LNCaP clone FGC (cell line): ENCODE data around the gene KPNA6.

ENCODE experiments used
- DNase-seq: peaks from one replicate; pipeline ENCODE4 v3.0.0-alpha.2; 2011; ENCODE audit warnings: low read depth
- H3K4me3 ChIP-seq: 2 replicates; pipeline ENCODE4 v1.5.1; 2011; ENCODE audit warnings: mild to moderate bottlenecking, low read depth, low read length, control low read depth
- CTCF ChIP-seq: IDR thresholded peaks from 2 replicates; pipeline ENCODE4 v1.5.1; 2012; ENCODE audit warnings: mild to moderate bottlenecking; ENCODE audit not compliant: control insufficient read depth, insufficient read depth; ENCODE audit errors: extremely low read depth

KPNA6 gene

GRCh38 chr1:32199043-32199716, 91.3 kb downstream of the KPNA6 start:
- TF ChIP-seq CTCF, result no peak
- no peak overlapping the region for H3K4me3 ChIP-seq
- no peak for DNase-seq

- peak overlapping the region; percentile 69 for H3K4me3 ChIP-seq
- no peak for TF ChIP-seq CTCF
- DNase-seq, result no peak
These were observed 91.8 kb downstream of the KPNA6 start for GRCh38 chr1:32199717-32200072.

- DNase-seq, result no peak
- peak within 1 kb of the TSS; percentile 69 for H3K4me3 ChIP-seq
- TF ChIP-seq CTCF, result no peak
These were observed 92.6 kb downstream of the KPNA6 start, which contains the start of gene CCDC28B for GRCh38 chr1:32200226-32201010. TSS of gene CCDC28B (plus strand) at chr1:32200595. CDS start at chr1:32201936, 1,341 bp downstream.

GRCh38 chr1:32201011-32201855, 93.4 kb downstream of the KPNA6 start:
- peak overlapping the region; percentile 69 for H3K4me3 ChIP-seq
- DNase-seq, result no peak
- no peak for TF ChIP-seq CTCF

GRCh38 chr1:32204943-32205361, 97.1 kb downstream of the KPNA6 start:
- peak overlapping the region; percentile 82 for H3K4me3 ChIP-seq
- no peak for DNase-seq
- TF ChIP-seq CTCF, result no peak

- DNase-seq, result no peak
- H3K4me3 ChIP-seq, result peak within 1 kb of the TSS; percentile 82
- TF ChIP-seq CTCF, result no peak
These were observed 97.8 kb downstream of the KPNA6 start, which contains the start of gene IQCC for GRCh38 chr1:32205401-32206370. TSS of gene IQCC (plus strand) at chr1:32205671. CDS start at chr1:32205682, 11 bp downstream.
